OCI-LY7 (cell line): ENCODE data around the gene QPRT. TPM values are rescaled to one million over a fixed set of nuclear protein-coding genes. Genes with fewer than 3 reads are reported as not detected.
A peak's percentile ranks its signal among the peaks of the same experiment; 100 is the strongest.
"Not testable (repeated sequence)": the region's sequence is repeated elsewhere in the genome, so short reads cannot be mapped to it uniquely, and the experiment has no call there.

Experiments
- BruUV-seq: library from RNA; stranded (reverse); fragments of 400-500 nt; replicated peaks from 2 replicates; lab custom pipeline; 2021; lab: Mats Ljungman, UMichigan
- CTCF ChIA-PET: fragments of 300-600 bp; sonication (Branson Sonifier 250); formaldehyde crosslinking; loops from one replicate; lab custom pipeline; 2022; ENCODE audit warnings: antibody characterized with exemption; ENCODE audit not compliant: unreplicated experiment; lab: Charles Lee
- POLR2A ChIA-PET: fragments of 300-600 bp; sonication (Branson Sonifier 250); formaldehyde crosslinking; loops from one replicate; lab custom pipeline; 2022; ENCODE audit warnings: antibody characterized with exemption; lab: Charles Lee
- DNase-seq: peaks from one replicate; pipeline ENCODE4 v3.0.0-alpha.2; 2015; ENCODE audit warnings: low spot score
- H2AFZ ChIP-seq: fragments of 200-600 bp; sonication (generic), shearing (Covaris generic); 2 replicates; pipeline ENCODE4 v1.6.1; 2014; ENCODE audit warnings: mild to moderate bottlenecking, antibody characterized with exemption, low read length, moderate library complexity
- H3K27ac ChIP-seq: fragments of 200-600 bp; sonication (generic); 2 replicates; pipeline ENCODE4 v1.5.1; 2014; ENCODE audit warnings: mixed run types, low read depth, mild to moderate bottlenecking, moderate library complexity, low read length, inconsistent platforms; ENCODE audit not compliant: poor library complexity, severe bottlenecking
- H3K36me3 ChIP-seq: fragments of 200-600 bp; sonication (generic); 2 replicates; pipeline ENCODE4 v1.6.1; 2014; ENCODE audit warnings: mild to moderate bottlenecking, antibody characterized with exemption, low read length, moderate library complexity, mixed read lengths; ENCODE audit not compliant: insufficient read depth
- H3K4me1 ChIP-seq: fragments of 200-600 bp; sonication (generic); 2 replicates; pipeline ENCODE4 v1.5.1; 2014; ENCODE audit warnings: mild to moderate bottlenecking, low read length; ENCODE audit not compliant: insufficient read depth, poor library complexity, severe bottlenecking
- H3K4me2 ChIP-seq: fragments of 200-600 bp; sonication (generic); 2 replicates; pipeline ENCODE4 v1.6.1; 2014; ENCODE audit warnings: mild to moderate bottlenecking, low read length
- H3K4me3 ChIP-seq: fragments of 200-600 bp; sonication (generic); 2 replicates; pipeline ENCODE4 v1.5.1; 2014; ENCODE audit warnings: mild to moderate bottlenecking, low read depth, low read length; ENCODE audit not compliant: poor library complexity, severe bottlenecking
- H3K79me2 ChIP-seq: fragments of 200-600 bp; sonication (generic); 2 replicates; pipeline ENCODE4 v1.6.1; 2016; ENCODE audit warnings: low read depth, mild to moderate bottlenecking, low read length, moderate library complexity, mixed read lengths; ENCODE audit not compliant: insufficient read depth
- H3K9me2 ChIP-seq: fragments of 200-600 bp; sonication (generic); 2 replicates; pipeline ENCODE4 v1.6.1; 2016; ENCODE audit warnings: mild to moderate bottlenecking, low read length, mixed read lengths; ENCODE audit not compliant: insufficient read depth
- H3K9me3 ChIP-seq: fragments of 200-600 bp; sonication (generic); 2 replicates; pipeline ENCODE4 v1.6.1; 2014; ENCODE audit warnings: mild to moderate bottlenecking, mixed run types, low read length, mixed read lengths
- H4K20me1 ChIP-seq: fragments of 200-600 bp; sonication (generic); 2 replicates; pipeline ENCODE4 v1.6.1; 2014; ENCODE audit warnings: mild to moderate bottlenecking, antibody characterized with exemption, low read length, moderate library complexity, mixed read lengths; ENCODE audit not compliant: insufficient read depth
- CTCF ChIP-seq: fragments of 200-600 bp; sonication (generic); conservative IDR thresholded peaks from 2 replicates; pipeline ENCODE4 v1.5.1; 2014; ENCODE audit warnings: mild to moderate bottlenecking, antibody characterized with exemption, low read length, moderate library complexity, mixed read lengths
- EZH2phosphoT487 ChIP-seq: fragments of 200-600 bp; sonication (generic); IDR thresholded peaks from 2 replicates; pipeline ENCODE4 v1.6.1; 2018; ENCODE audit warnings: low read depth, borderline replicate concordance, mild to moderate bottlenecking, mixed run types, antibody characterized with exemption, low read length, moderate library complexity, mixed read lengths
- intact Hi-C: fragments of 100-400 bp; cut with micrococcal nuclease; formaldehyde crosslinking; loops from one replicate; pipeline ENCODE4 v1.10.0; 2022; ENCODE audit not compliant: unreplicated experiment
- total RNA-seq, 2 experiments: library from RNA; depleted of rRNA in 1 of 2; stranded (reverse); fragments of >200 nt in 1 of 2; shearing (Covaris generic) in 1 of 2; gene quantifications; 2 replicates each; pipeline ENCODE4 v1.2.3, GENCODE V29; 2014 to 2022

Gene QPRT
- total RNA-seq, 2 experiments from 2014 or later = 10.6 to 12.6 TPM

- DNase-seq, H3K9me2 ChIP-seq, H4K20me1 ChIP-seq, H2AFZ ChIP-seq, H3K4me3 ChIP-seq, H3K4me2 ChIP-seq, H3K79me2 ChIP-seq, H3K36me3 ChIP-seq, intact Hi-C loops, POLR2A ChIA-PET, H3K9me3 ChIP-seq, BruUV-seq, CTCF ChIA-PET, H3K27ac ChIP-seq: not testable (repeated sequence)
- peaks cover 13% of the 10 kb centered on the region for H3K4me1 ChIP-seq
Measured at GRCh38 chr16:29638751-29639150, 40.2 kb upstream of the QPRT start.

- Histone ChIP-seq H4K20me1 (no peaks in the 10 kb centered on the region), H3K4me3 (no peak overlapping the region), H3K4me1 (peaks cover 24% of the 10 kb centered on the region), H3K9me2 (no peaks in the 10 kb centered on the region), H3K9me3 (no peaks in the 10 kb centered on the region; the same call in 1 of the 2 replicates), H3K79me2 (no peaks in the 10 kb centered on the region), H3K36me3 (no peaks in the 10 kb centered on the region), H3K4me2 (no peak overlapping the region), H2AFZ (no peak overlapping the region), H3K27ac (no peak overlapping the region)
- CTCF ChIA-PET = no interaction called here
- peak; percentile 48 for DNase-seq
- intact Hi-C loops = no loop called here
- POLR2A ChIA-PET = interaction anchor here (0.6 kb wide), 1 partner anchor 191 kb away, joined by 4 read pairs; no protein-coding TSS in a partner anchor
- TF ChIP-seq EZH2phosphoT487 = no peak
- peak; percentile 68 for TF ChIP-seq CTCF
- BruUV-seq = no TSS peak
Measured at GRCh38 chr16:29641561-29641960, 37.4 kb upstream of the QPRT start.

- POLR2A ChIA-PET = no interaction called here
- H3K4me2 ChIP-seq = no peak overlapping the region
- no peak overlapping the region for H3K4me3 ChIP-seq
- DNase-seq = no peak
- H2AFZ ChIP-seq = no peak overlapping the region
- H3K27ac ChIP-seq = no peak overlapping the region
- intact Hi-C loops = no loop called here
- no peaks in the 10 kb centered on the region for H4K20me1 ChIP-seq
- CTCF ChIA-PET = interaction anchor here (0.6 kb wide), 1 partner anchor 537 kb away, joined by 3 read pairs; no protein-coding TSS in a partner anchor
- H3K79me2 ChIP-seq = no peaks in the 10 kb centered on the region
- TF ChIP-seq CTCF = no peak
- no peak for TF ChIP-seq EZH2phosphoT487
- H3K9me2 ChIP-seq = no peaks in the 10 kb centered on the region
- no peaks in the 10 kb centered on the region for H3K36me3 ChIP-seq
- peaks cover 24% of the 10 kb centered on the region for H3K4me1 ChIP-seq
- H3K9me3 ChIP-seq = no peaks in the 10 kb centered on the region; the same call in 1 of the 2 replicates
- BruUV-seq = no TSS peak
Measured at GRCh38 chr16:29643596-29643995, 35.4 kb upstream of the QPRT start.
